ENCODE data around the gene CIC. TPM values are rescaled to one million over a fixed set of nuclear protein-coding genes. Genes with fewer than 3 reads are reported as not detected.

The CIC gene
- total RNA-seq, 2 experiments from 2014 or later = 114 to 119 TPM

DNA sequence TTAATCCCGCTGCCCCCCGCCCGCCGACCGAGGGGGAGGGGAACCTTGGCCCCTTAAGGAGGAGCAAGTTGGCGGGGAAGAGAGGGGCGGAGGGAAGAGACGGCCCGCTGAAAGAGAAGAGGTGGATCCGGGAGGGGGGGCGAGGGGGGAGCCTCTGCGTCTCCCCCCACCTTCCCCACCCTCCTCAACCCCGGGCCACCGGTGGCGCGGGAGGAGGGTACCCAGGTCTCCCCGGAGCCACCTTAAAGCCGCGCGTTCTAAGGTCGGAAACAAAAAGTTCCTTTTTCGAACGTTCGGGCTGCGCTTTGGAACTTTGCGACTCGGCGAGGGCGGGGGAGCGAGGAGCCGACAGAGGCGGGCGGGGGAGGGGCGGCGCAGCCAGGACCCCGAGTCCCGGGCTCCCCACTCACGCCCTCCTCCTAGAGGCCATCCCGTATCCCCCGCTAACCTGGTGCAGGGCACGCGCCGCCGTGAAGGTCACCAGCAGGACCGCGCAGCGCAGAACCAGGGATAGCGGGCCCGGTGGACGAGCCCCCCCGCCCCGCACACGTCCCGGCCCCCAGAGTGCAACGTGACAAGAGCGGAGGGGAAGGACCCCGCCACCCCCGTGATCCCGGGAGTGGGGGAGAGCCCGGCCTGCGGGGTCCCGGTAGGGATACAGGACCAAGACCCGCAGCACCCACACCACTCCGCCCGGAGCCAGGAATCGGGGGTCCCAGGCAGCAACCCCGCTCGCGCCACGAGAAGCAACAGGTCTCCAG, 14.8 kb upstream of the CIC start:
- ATAC-seq (ENCODE audit: poor library complexity) (peak; percentile 50), DNase-seq (peak; percentile 61 to 89 (median 76))
- Mint-ChIP-seq H3K27me3 (no peaks in the 10 kb centered on the region), H3K4me3 (peak overlapping the region; percentile 93), H3K36me3 (ENCODE audit: low read depth) (peaks cover 16% of the 10 kb centered on the region), H3K27ac (peak overlapping the region; percentile 85), H3K4me1 (ENCODE audit: low read depth) (peaks cover 33% of the 10 kb centered on the region), H3K9me3 (no peaks in the 10 kb centered on the region)
- Histone ChIP-seq H3K27me3 (ENCODE audit: control insufficient read depth in 1 of 2, insufficient read depth in 2 of 2, low read length in 2 of 2) (no peaks in the 10 kb centered on the region), H3K27ac (ENCODE audit: low read depth in 1 of 2, low read length in 2 of 2) (peak overlapping the region; percentile 97 to 98), H3K36me3 (ENCODE audit: insufficient read depth, low read length) (peaks cover 9% of the 10 kb centered on the region), H3K4me1 (ENCODE audit: insufficient read depth, low read length) (peaks cover 43% of the 10 kb centered on the region), H3K9me3 (ENCODE audit: control insufficient read depth in 1 of 2, insufficient read depth in 1 of 2, low read length in 2 of 2) (no peaks in the 10 kb centered on the region), H3K4me3 (ENCODE audit: low read length) (peak overlapping the region; percentile 100)
- TF ChIP-seq, protein P1, sequence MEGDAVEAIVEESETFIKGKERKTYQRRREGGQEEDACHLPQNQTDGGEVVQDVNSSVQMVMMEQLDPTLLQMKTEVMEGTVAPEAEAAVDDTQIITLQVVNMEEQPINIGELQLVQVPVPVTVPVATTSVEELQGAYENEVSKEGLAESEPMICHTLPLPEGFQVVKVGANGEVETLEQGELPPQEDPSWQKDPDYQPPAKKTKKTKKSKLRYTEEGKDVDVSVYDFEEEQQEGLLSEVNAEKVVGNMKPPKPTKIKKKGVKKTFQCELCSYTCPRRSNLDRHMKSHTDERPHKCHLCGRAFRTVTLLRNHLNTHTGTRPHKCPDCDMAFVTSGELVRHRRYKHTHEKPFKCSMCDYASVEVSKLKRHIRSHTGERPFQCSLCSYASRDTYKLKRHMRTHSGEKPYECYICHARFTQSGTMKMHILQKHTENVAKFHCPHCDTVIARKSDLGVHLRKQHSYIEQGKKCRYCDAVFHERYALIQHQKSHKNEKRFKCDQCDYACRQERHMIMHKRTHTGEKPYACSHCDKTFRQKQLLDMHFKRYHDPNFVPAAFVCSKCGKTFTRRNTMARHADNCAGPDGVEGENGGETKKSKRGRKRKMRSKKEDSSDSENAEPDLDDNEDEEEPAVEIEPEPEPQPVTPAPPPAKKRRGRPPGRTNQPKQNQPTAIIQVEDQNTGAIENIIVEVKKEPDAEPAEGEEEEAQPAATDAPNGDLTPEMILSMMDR (IDR thresholded peaks at IDR 0.05) = no peak
- intact Hi-C loops (cut with DNase I, micrococcal nuclease) = loop anchor here (1.0 to 2.0 kb wide), 3 partner anchors 9 to 27 kb away; no protein-coding TSS in a partner anchor
- ChIA-PET CTCF (interaction anchor here (1.1 kb wide), 1 partner anchor 10 kb away, joined by 3 read pairs; no protein-coding TSS in a partner anchor), POLR2A (interaction anchor here (1.0 kb wide), 2 partner anchors 10 to 178 kb away, joined by 3 to 5 read pairs; partner anchors contain the start of gene ZNF574)

GRCh38 chr19:42254850-42255765, 13.9 kb upstream of the CIC start, which contains the start of gene ERF:
ERF (minus strand) TSS chr19:42255128; CDS start chr19:42254999, 129 bp downstream.
- CTCF ChIA-PET = interaction anchor here (0.9 to 1.7 kb wide), 2 partner anchors 10 to 25 kb away, joined by 3 to 12 read pairs; no protein-coding TSS in a partner anchor
- intact Hi-C loops (cut with DNase I, micrococcal nuclease) = loop anchor here (1.0 to 2.0 kb wide), 5 partner anchors 10 to 26 kb away; no protein-coding TSS in a partner anchor

More at GRCh38 chr19:42254850-42255765, 13.9 kb upstream of the CIC start, which contains the start of gene ERF:
- Histone ChIP-seq H3K4me3 (ENCODE audit: low read length) (peak within 1 kb of the TSS; percentile 100), H3K4me1 (ENCODE audit: insufficient read depth, low read length) (peaks cover 43% of the 10 kb centered on the region), H3K36me3 (ENCODE audit: insufficient read depth, low read length) (peaks cover 3% of the 10 kb centered on the region), H3K27ac (ENCODE audit: low read depth in 1 of 2, low read length in 2 of 2) (peak within 1 kb of the TSS; percentile 97 to 98), H3K9me3 (ENCODE audit: control insufficient read depth in 1 of 2, insufficient read depth in 1 of 2, low read length in 2 of 2) (no peaks in the 10 kb centered on the region), H3K27me3 (ENCODE audit: control insufficient read depth in 1 of 2, insufficient read depth in 2 of 2, low read length in 2 of 2) (no peaks in the 10 kb centered on the region)
- peak; percentile 75 for ATAC-seq (ENCODE audit: poor library complexity)
- Mint-ChIP-seq H3K27ac (peak within 1 kb of the TSS; percentile 85), H3K27me3 (no peaks in the 10 kb centered on the region), H3K4me3 (peak within 1 kb of the TSS; percentile 93), H3K9me3 (no peaks in the 10 kb centered on the region), H3K4me1 (ENCODE audit: low read depth) (peaks cover 29% of the 10 kb centered on the region), H3K36me3 (ENCODE audit: low read depth) (peaks cover 13% of the 10 kb centered on the region)
- peak; percentile 89 to 98 (median 92) for DNase-seq
- POLR2A ChIA-PET = interaction anchor here (0.8 to 1.7 kb wide), 7 partner anchors 11 to 122 kb away, joined by 3 to 8 read pairs (median 5); partner anchors contain the start of genes CIC, GSK3A and ZNF526
- TF ChIP-seq, protein P1 (IDR thresholded peaks at IDR 0.05) = no peak

Measured in CD4-positive, alpha-beta T cell (primary cell).